Measurements from ENCODE around the gene USP46.

DNA sequence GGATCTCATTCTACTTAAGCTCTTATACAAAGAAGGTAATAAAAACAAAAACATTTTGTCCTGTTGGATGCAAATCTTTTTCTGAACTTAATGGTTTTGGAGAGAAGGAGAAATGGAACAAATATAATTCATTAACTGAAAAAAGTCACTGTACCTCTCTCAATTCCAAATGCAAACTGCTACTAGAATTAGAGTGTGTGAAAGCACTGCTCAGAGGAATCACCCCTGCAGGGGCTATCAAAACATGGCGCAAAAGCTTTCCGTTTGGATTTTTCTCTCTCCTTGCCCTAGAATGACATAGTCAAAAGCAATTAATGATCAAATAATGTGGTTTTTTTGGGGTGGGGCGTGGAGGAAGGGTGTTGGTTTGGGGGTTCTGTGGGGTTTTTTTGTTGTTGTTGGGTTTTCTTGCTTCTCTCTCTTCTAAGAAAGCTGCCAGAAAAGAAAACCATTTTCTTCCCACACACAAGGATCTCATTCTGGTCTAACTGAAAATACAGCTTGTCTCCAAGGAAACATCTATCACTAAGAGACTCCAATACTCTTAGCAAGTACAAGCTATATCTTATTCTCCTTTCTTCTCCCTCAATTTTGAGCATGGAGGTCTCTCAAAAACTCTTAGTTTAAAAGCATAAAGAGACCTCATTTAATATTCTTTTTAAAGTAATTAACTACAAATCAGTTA lies 41.6 kb downstream of the USP46 start:
- TF ChIP-seq, protein P1, sequence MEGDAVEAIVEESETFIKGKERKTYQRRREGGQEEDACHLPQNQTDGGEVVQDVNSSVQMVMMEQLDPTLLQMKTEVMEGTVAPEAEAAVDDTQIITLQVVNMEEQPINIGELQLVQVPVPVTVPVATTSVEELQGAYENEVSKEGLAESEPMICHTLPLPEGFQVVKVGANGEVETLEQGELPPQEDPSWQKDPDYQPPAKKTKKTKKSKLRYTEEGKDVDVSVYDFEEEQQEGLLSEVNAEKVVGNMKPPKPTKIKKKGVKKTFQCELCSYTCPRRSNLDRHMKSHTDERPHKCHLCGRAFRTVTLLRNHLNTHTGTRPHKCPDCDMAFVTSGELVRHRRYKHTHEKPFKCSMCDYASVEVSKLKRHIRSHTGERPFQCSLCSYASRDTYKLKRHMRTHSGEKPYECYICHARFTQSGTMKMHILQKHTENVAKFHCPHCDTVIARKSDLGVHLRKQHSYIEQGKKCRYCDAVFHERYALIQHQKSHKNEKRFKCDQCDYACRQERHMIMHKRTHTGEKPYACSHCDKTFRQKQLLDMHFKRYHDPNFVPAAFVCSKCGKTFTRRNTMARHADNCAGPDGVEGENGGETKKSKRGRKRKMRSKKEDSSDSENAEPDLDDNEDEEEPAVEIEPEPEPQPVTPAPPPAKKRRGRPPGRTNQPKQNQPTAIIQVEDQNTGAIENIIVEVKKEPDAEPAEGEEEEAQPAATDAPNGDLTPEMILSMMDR (IDR thresholded peaks at IDR 0.05): no peak
- TF ChIP-seq POLR2A (IDR thresholded peaks at IDR 0.05): no peak
- TF ChIP-seq POLR2AphosphoS5 (IDR thresholded peaks at IDR 0.05): no peak
